Measurements from ENCODE around the gene OSBPL5. TPM values are rescaled to one million over a fixed set of nuclear protein-coding genes. Genes with fewer than 3 reads are reported as not detected.

OSBPL5 gene
- total and polyA plus RNA-seq, 9 of the 15 experiments (the other 6 are each of a cell fraction or from before 2014, with no cell fraction given), result 0.06 to 14.8 (median 3.2) TPM

- POLR2A ChIA-PET, result interaction anchor here (0.6 to 1.3 kb wide), 6 partner anchors 12 to 473 kb away, joined by 3 to 7 read pairs (median 4); no protein-coding TSS in a partner anchor
- intact Hi-C loops (cut with micrococcal nuclease), result no loop called here
- no peaks in the 10 kb centered on the region; a peak in 1 of 5 replicates for H3K27me3 ChIP-seq (ENCODE audit: control insufficient read depth in 2 of 2, insufficient read depth in 2 of 2, low read length in 2 of 2)
- H3K4me1 ChIP-seq (replicated peaks in 1 of 2; ENCODE audit: control insufficient read depth in 2 of 2, insufficient read depth in 2 of 2, low read length in 2 of 2), result peaks cover 22 to 58% of the 10 kb centered on the region in 2 experiments
- no peak for ATAC-seq
- no peaks in the 10 kb centered on the region for H3K36me3 ChIP-seq (ENCODE audit: control insufficient read depth, insufficient read depth, low read length)
- H4K20me1 ChIP-seq (replicated peaks; ENCODE audit: control insufficient read depth, insufficient read depth, low read length), result no peaks in the 10 kb centered on the region; the same call in 1 of the 2 replicates
- H3K9me3 ChIP-seq (replicated peaks; ENCODE audit: control insufficient read depth, insufficient read depth, low read depth, low read length), result peaks cover 2% of the 10 kb centered on the region; the same call in 1 of the 2 replicates
- H3K9me1 ChIP-seq (ENCODE audit: control insufficient read depth, insufficient read depth, low read length), result no peaks in the 10 kb centered on the region
- no TSS peak for BruUV-seq (replicated peaks)
- in situ Hi-C loops (cut with MboI), result no loop called here
- no peak for DNase-seq (ENCODE audit: extremely low read depth in 1 of 4, low spot score in 3 of 4)
- WGBS (ENCODE audit: insufficient coverage, low coverage, missing lambda C conversion rate), result 50% methylated on average over 17 of the region's 18 CpGs
- peak overlapping the region; percentile 76; the same call in 1 of the 2 replicates for H3K4me2 ChIP-seq (ENCODE audit: insufficient read depth, low read length)
- no peak for FAIRE-seq
- H3K4me3 ChIP-seq, result peak overlapping the region; percentile 19; the same call in 1 of the 2 replicates
- H3K27ac ChIP-seq (ENCODE audit: extremely low read depth, low read depth, low read length), result peak overlapping the region; percentile 72; the same call in 2 of the 3 replicates
- CTCF ChIA-PET (ENCODE audit: low intra/inter-chr PET ratio), result no interaction called here
- peak overlapping the region; percentile 96 for H2AFZ ChIP-seq (ENCODE audit: low read depth, low read length)
- no peak for TF ChIP-seq ZFPM2 (CRISPR knock-in tag; IDR thresholded peaks at IDR 0.05)
- TF ChIP-seq XRCC5 (IDR thresholded peaks at IDR 0.05; ENCODE audit: low read depth, low read length), result no peak
- no peak for TF ChIP-seq SRSF3 (IDR thresholded peaks at IDR 0.05; ENCODE audit: insufficient read depth, low read length)
- TF ChIP-seq SRSF9 (IDR thresholded peaks at IDR 0.05; ENCODE audit: borderline replicate concordance, low read depth, low read length), result no peak
- no peak for TF ChIP-seq ZNF274 (IDR thresholded peaks at IDR 0.05; ENCODE audit: borderline replicate concordance, low read depth, low read length)
- peak; percentile 27; the same call in 1 of the 2 replicates for TF ChIP-seq EGR1 (conservative IDR thresholded peaks at IDR 0.05)
- no peak for TF ChIP-seq ZFX (CRISPR knock-in tag; IDR thresholded peaks at IDR 0.05)
- H3K79me2 ChIP-seq (ENCODE audit: control insufficient read depth, insufficient read depth, low read length), result no peaks in the 10 kb centered on the region
- H3K9ac ChIP-seq (ENCODE audit: insufficient read depth in 1 of 2, low read depth in 2 of 2, low read length in 2 of 2), result peak overlapping the region in 1 of 2 experiments; percentile 83; a peak in 3 of 4 replicates
These were observed 5.1 kb upstream of the OSBPL5 start for GRCh38 chr11:3170044-3170755.
